Nasal cavity respiratory epithelium epithelial cell of viscerocranial mucosa (primary cell): ENCODE results near the gene SNAP23. TPM values are rescaled to one million over a fixed set of nuclear protein-coding genes. Genes with fewer than 3 reads are reported as not detected.

Experiments used
- total RNA-seq: library from RNA; depleted of rRNA; stranded (reverse); fragments of >200 nt; gene quantifications from 2 replicates; pipeline ENCODE4 v1.2.3, GENCODE V29; 2014

The SNAP23 gene
- 46.8 and 62.5 TPM in 2 replicates for total RNA-seq

GRCh38 chr15:42495361-42496212, at the start of gene SNAP23:
Gene SNAP23, plus strand, starts transcription at chr15:42495634. Its CDS starts 16,213 bp downstream, at chr15:42511847.

GRCh38 chr15:42490671-42491538, 4.5 kb upstream of the SNAP23 start, which contains the start of gene ZNF106:
Gene ZNF106, minus strand, starts transcription at chr15:42491141. Its CDS starts 18,852 bp downstream, at chr15:42472289.

GRCh38 chr15:42548249-42549031, 53.0 kb downstream of the SNAP23 start, which contains the start of the genes HAUS2 and LRRC57:
Gene HAUS2, plus strand, starts transcription at chr15:42548838. Its CDS starts 35 bp downstream, at chr15:42548873.
Gene LRRC57, minus strand, starts transcription at chr15:42548793. Its CDS starts 359 bp downstream, at chr15:42548434.

GRCh38 chr15:42575188-42576039, 80.0 kb downstream of the SNAP23 start, which contains the start of gene STARD9:
Gene STARD9, plus strand, starts transcription at chr15:42575606. Its CDS starts 110 bp downstream, at chr15:42575716.

Other genes starting within 250 kb of the SNAP23 start
- 13.0 and 18.8 TPM in 2 replicates for gene GANC, start 222.4 kb upstream of the SNAP23 start, total RNA-seq
- gene TMEM87A, start 222.2 kb upstream of the SNAP23 start, total RNA-seq: 131 and 219 TPM in 2 replicates
- 0.68 and 4.6 TPM in 2 replicates for gene CAPN3, start 136.1 kb upstream of the SNAP23 start, total RNA-seq
- 47.8 and 53.2 TPM in 2 replicates for gene ZNF106, start 4.5 kb upstream of the SNAP23 start, total RNA-seq
- 25.6 and 30.2 TPM in 2 replicates for gene LRRC57, start 53.2 kb downstream of the SNAP23 start, total RNA-seq
- 22.9 and 28.0 TPM in 2 replicates for gene HAUS2, start 53.2 kb downstream of the SNAP23 start, total RNA-seq
- gene STARD9, start 80.0 kb downstream of the SNAP23 start, total RNA-seq: 0.34 and 1.9 TPM in 2 replicates
- 9.2 and 9.8 TPM in 2 replicates for gene CDAN1, start 241.5 kb downstream of the SNAP23 start, total RNA-seq